K562 (cell line): ENCODE data around the gene RDH16. TPM values are rescaled to one million over a fixed set of nuclear protein-coding genes. Genes with fewer than 3 reads are reported as not detected.

Experiments used
- ATAC-seq: fragments of 200-7000 bp; cut with Tn5 transposase; 3 replicates; pipeline ENCODE4 v1.9.1; 2020; ENCODE audit warnings: moderate library complexity
- BruUV-seq: library from RNA; stranded (reverse); fragments of 400-500 nt; replicated peaks from 2 replicates; lab custom pipeline; 2021; lab: Mats Ljungman, UMichigan
- CTCF ChIA-PET: fragments of 300-600 bp; formaldehyde crosslinking; extraction: SDS; loops from one replicate; lab custom pipeline; 2021; ENCODE audit warnings: low intra/inter-chr PET ratio; lab: Yijun Ruan, JAX
- POLR2A ChIA-PET: fragments of 300-600, 350-650 bp; sonication (Branson Sonifier 250); formaldehyde crosslinking; extraction: SDS; loops from one replicate; lab custom pipeline; 2021; ENCODE audit warnings: antibody characterized with exemption, inconsistent platforms; lab: Yijun Ruan, JAX
- DNase-seq, 4 experiments: peaks; one replicate each; pipeline versions ENCODE4 v3.0.0 to v3.0.0-alpha.2; 2011 to 2018; ENCODE audit warnings: low spot score in 3 of 4, mixed read lengths in 3 of 4; ENCODE audit errors: extremely low read depth in 1 of 4
- FAIRE-seq: peaks from 2 replicates; lab custom pipeline; 2011; peaks lifted over from hg19 to GRCh38; lab: Jason Lieb, UNC
- H2AFZ ChIP-seq: 2 replicates; pipeline ENCODE4 v1.6.0; 2011; ENCODE audit warnings: low read depth, low read length, control low read depth, inconsistent platforms
- H3K27ac ChIP-seq: fragments of 200-600 bp; 3 replicates; pipeline ENCODE4 v1.8.0; 2011; ENCODE audit warnings: low read depth, mild to moderate bottlenecking, control low read depth, inconsistent platforms, low read length, moderate library complexity, mixed read lengths; ENCODE audit errors: extremely low read depth
- H3K27me3 ChIP-seq, 2 experiments: fragments of 300-600 bp in 1 of 2; 2 replicates in 1 of 2; 3 replicates in 1 of 2; pipeline versions ENCODE4 v1.6.0 to v1.8.0; 2011; ENCODE audit warnings: inconsistent platforms in 2 of 2, low read length in 2 of 2, mild to moderate bottlenecking in 1 of 2, mixed read lengths in 1 of 2, moderate library complexity in 1 of 2; ENCODE audit not compliant: control insufficient read depth in 2 of 2, insufficient read depth in 2 of 2
- H3K36me3 ChIP-seq: fragments of 300-600 bp; 3 replicates; pipeline ENCODE4 v1.8.0; 2011; ENCODE audit warnings: mild to moderate bottlenecking, low read length, inconsistent platforms; ENCODE audit not compliant: control insufficient read depth, insufficient read depth
- H3K4me1 ChIP-seq, 2 experiments: fragments of 200-600 bp in 1 of 2; replicated peaks in 1 of 2; 2 replicates in 1 of 2; 3 replicates in 1 of 2; pipeline versions ENCODE4 v1.5.1 to v1.8.0; 2011; ENCODE audit warnings: inconsistent platforms in 2 of 2, low read length in 2 of 2, mild to moderate bottlenecking in 1 of 2, mixed read lengths in 1 of 2, moderate library complexity in 1 of 2; ENCODE audit not compliant: control insufficient read depth in 2 of 2, insufficient read depth in 2 of 2
- H3K4me2 ChIP-seq: 2 replicates; pipeline ENCODE4 v1.6.1; 2011; ENCODE audit warnings: low read length, control low read depth, inconsistent platforms, mixed read lengths; ENCODE audit not compliant: insufficient read depth
- H3K4me3 ChIP-seq: fragments of 200-600 bp; sonication (generic), shearing (Covaris generic); 2 replicates; pipeline ENCODE4 v1.5.1; 2016; ENCODE audit warnings: control low read depth, inconsistent platforms
- H3K79me2 ChIP-seq: fragments of 200-600 bp; 3 replicates; pipeline ENCODE4 v1.8.0; 2011; ENCODE audit warnings: low read length, inconsistent platforms; ENCODE audit not compliant: control insufficient read depth, insufficient read depth
- H3K9ac ChIP-seq, 2 experiments: 2 replicates each; pipeline versions ENCODE4 v1.6.0 to v1.6.1; 2011; ENCODE audit warnings: low read depth in 2 of 2, low read length in 2 of 2, control low read depth in 1 of 2, inconsistent platforms in 1 of 2, mild to moderate bottlenecking in 1 of 2, mixed read lengths in 1 of 2; ENCODE audit not compliant: insufficient read depth in 1 of 2
- H3K9me1 ChIP-seq: one replicate; pipeline ENCODE4 v1.6.0; 2011; ENCODE audit warnings: inconsistent platforms, mild to moderate bottlenecking, low read length, moderate library complexity; ENCODE audit not compliant: control insufficient read depth, insufficient read depth
- H3K9me3 ChIP-seq: replicated peaks from 2 replicates; pipeline ENCODE4 v1.5.1; 2011; ENCODE audit warnings: low read depth, low read length, inconsistent platforms; ENCODE audit not compliant: control insufficient read depth, insufficient read depth
- H4K20me1 ChIP-seq: replicated peaks from 2 replicates; pipeline ENCODE4 v1.6.1; 2011; ENCODE audit warnings: low read length, inconsistent platforms, mixed read lengths; ENCODE audit not compliant: control insufficient read depth, insufficient read depth
- CBX8 ChIP-seq: fragments of 200-600 bp; sonication (generic); IDR thresholded peaks from 2 replicates; pipeline ENCODE4 v1.6.1; 2012; ENCODE audit warnings: borderline replicate concordance, mixed run types, low read depth, mild to moderate bottlenecking, moderate library complexity, mixed read lengths, low read length, control low read depth, inconsistent platforms; ENCODE audit not compliant: poor library complexity, severe bottlenecking; ENCODE audit errors: extremely low read depth
- CHCHD3 ChIP-seq: fragments of 250-450 bp; sonication (Bioruptor Pico); IDR thresholded peaks from 2 replicates; pipeline ENCODE4 v2.1.2; 2022; ENCODE audit warnings: mild to moderate bottlenecking
- MEF2A ChIP-seq: IDR thresholded peaks from 2 replicates; pipeline ENCODE4 v1.6.1; 2011; ENCODE audit warnings: low read depth, mild to moderate bottlenecking, low read length, moderate library complexity; ENCODE audit not compliant: control insufficient read depth
- POLR3G ChIP-seq: IDR thresholded peaks from 2 replicates; pipeline ENCODE4 v1.6.1; 2011; ENCODE audit not compliant: insufficient read length, insufficient replicate concordance; ENCODE audit errors: extremely low read depth
- TFAM ChIP-seq: fragments of 250-450 bp; sonication (Bioruptor Pico); conservative IDR thresholded peaks from 2 replicates; pipeline ENCODE4 v1.5.0; 2021; ENCODE audit warnings: mild to moderate bottlenecking, moderate library complexity
- THRB ChIP-seq: fragments of 450-650 bp; formaldehyde crosslinking; conservative IDR thresholded peaks from 2 replicates; pipeline ENCODE4 v1.4.0; 2022; ENCODE audit warnings: mild to moderate bottlenecking, missing genetic modification characterization
- ZNF146 ChIP-seq: IDR thresholded peaks from one replicate; pipeline ENCODE4 v1.6.1; 2018; ENCODE audit warnings: missing compliant biosample characterization; ENCODE audit not compliant: unreplicated experiment
- WGBS: fragments of 100-300 bp; shearing (Covaris generic); methylation state at CpG from one replicate; pipeline ENCODE4 v1.1.6; 2016; ENCODE audit warnings: low coverage, mixed read lengths; ENCODE audit not compliant: insufficient coverage; ENCODE audit errors: missing lambda C conversion rate; 5-methylcytosine and 5-hydroxymethylcytosine counted together
- in situ Hi-C: fragments of 300-500 bp; cut with MboI; formaldehyde crosslinking; loops from 4 replicates; pipeline ENCODE4 v1.15.0; 2018; ENCODE audit warnings: inconsistent platforms, mixed read lengths
- intact Hi-C: fragments of 100-400 bp; cut with micrococcal nuclease; formaldehyde crosslinking; loops from 2 replicates; pipeline ENCODE4 v1.14.2; 2022
- polyA plus RNA-seq, 8 experiments: library from polyadenylated mRNA; depleted of rRNA in 4 of 8; stranded (reverse) in 5 of 8; unstranded in 3 of 8; fragments of >200 nt; fragmentation: Nextera tagmentation in 2 of 8; fragmentation: Illumina TruSeq in 1 of 8; extraction: Ambion mirVana in 2 of 8; extraction: Trizol in 1 of 8; gene quantifications; 2 replicates each; pipeline versions ENCODE4 v1.2.1 to v1.2.3, GENCODE V29; 2011 to 2014; ENCODE audit warnings: inconsistent platforms in 1 of 8, missing spikeins in 1 of 8
- total RNA-seq, 7 experiments: library from RNA; depleted of rRNA in 6 of 7; stranded (reverse); fragments of >200 nt in 6 of 7; fragmentation: Illumina TruSeq in 2 of 7; extraction: Trizol in 2 of 7; gene quantifications; 2 replicates each; pipeline versions ENCODE4 v1.2.1 to v1.2.3, GENCODE V29; 2011 to 2021; ENCODE audit warnings: low replicate concordance in 1 of 7

RDH16 gene
- total and polyA plus RNA-seq, 9 of the 15 experiments (the other 6 are each of a cell fraction or from before 2014, with no cell fraction given) = 0.11 to 0.52 (median 0.22) TPM; not detected in 1

- intact Hi-C loops = no loop called here
- TF ChIP-seq THRB (CRISPR knock-in tag) = no peak
- TF ChIP-seq POLR3G = no peak
- no peak for TF ChIP-seq ZNF146 (CRISPR knock-in tag)
- no peak for TF ChIP-seq MEF2A
- no peak for TF ChIP-seq CBX8
- no peak for TF ChIP-seq CHCHD3 (CRISPR knock-in tag)
- no peak for TF ChIP-seq TFAM
- TF ChIP-seq, all 486 proteins: peak for 0
- Histone ChIP-seq H3K27ac (no peak overlapping the region), H3K9ac (no peak overlapping the region), H3K27me3 (peaks cover 0 to 15% of the 10 kb centered on the region in 2 experiments; a peak in 1 of 5 replicates), H3K79me2 (no peaks in the 10 kb centered on the region), H3K4me1 (no peaks in the 10 kb centered on the region; a peak in 2 of 5 replicates), H3K9me3 (no peaks in the 10 kb centered on the region; the same call in 1 of the 2 replicates), H3K36me3 (no peaks in the 10 kb centered on the region), H3K4me3 (no peak overlapping the region), H4K20me1 (no peaks in the 10 kb centered on the region), H2AFZ (no peak overlapping the region), H3K4me2 (no peak overlapping the region), H3K9me1 (no peaks in the 10 kb centered on the region)
- POLR2A ChIA-PET = interaction anchor here (0.6 to 1.1 kb wide), 2 partner anchors 35 to 40 kb away, joined by 3 read pairs; no protein-coding TSS in a partner anchor
- FAIRE-seq = no peak
- WGBS = 0% methylated on average over 1 of the region's 1 CpG
- no TSS peak for BruUV-seq
- DNase-seq = peak in 1 of 4 experiments; percentile 4
- in situ Hi-C loops = no loop called here
- no peak for ATAC-seq
- CTCF ChIA-PET = no interaction called here
Measured at GRCh38 chr12:56953314-56953713, 4.1 kb downstream of the RDH16 start.
